Dedifferentiated amniotic fluid mesenchymal stem cell (primary cell): ENCODE measurements around the gene TRPT1.

ENCODE experiments used
- DNase-seq: peaks from one replicate; pipeline ENCODE4 v3.0.0-alpha.2; 2016; ENCODE audit errors: extremely low spot score

TRPT1 gene

GRCh38 chr11:64208086-64208795 lies 17.7 kb downstream of the TRPT1 start:
- no peak for DNase-seq

- DNase-seq = no peak
Observed at GRCh38 chr11:64207256-64208085, 18.5 kb downstream of the TRPT1 start.

- DNase-seq = no peak
Observed at GRCh38 chr11:64206457-64207255, 19.3 kb downstream of the TRPT1 start, which contains the start of gene FERMT3. FERMT3 (plus strand) TSS chr11:64206721; CDS start chr11:64207365, 644 bp downstream.

DNA sequence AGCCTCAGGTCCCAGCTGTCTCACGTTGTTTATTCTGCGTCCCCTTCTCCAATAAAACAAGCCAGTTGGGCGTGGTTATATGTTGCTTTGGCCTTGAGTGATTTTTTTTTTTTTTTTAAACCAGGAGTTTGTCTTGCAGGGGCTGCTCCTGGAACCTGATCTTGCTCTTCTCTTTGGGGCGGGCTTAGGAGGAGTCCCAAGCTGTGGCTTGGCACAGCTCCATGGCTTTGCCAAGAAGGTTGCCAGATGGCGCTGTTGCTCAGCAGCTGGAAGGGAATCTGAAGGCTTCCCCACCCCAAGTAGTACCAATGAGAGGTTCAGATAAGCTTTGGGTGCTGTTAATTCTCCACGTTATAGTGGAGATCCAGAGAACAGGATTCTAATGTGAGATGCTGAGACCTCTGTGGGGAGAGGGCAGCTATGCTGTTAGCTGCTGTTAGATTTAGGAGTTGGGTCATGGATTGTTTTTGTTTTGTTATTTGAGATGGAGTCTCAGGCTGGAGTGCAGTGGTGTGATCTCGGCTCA lies 21.5 kb downstream of the TRPT1 start:
- DNase-seq = peak; percentile 91

DNA sequence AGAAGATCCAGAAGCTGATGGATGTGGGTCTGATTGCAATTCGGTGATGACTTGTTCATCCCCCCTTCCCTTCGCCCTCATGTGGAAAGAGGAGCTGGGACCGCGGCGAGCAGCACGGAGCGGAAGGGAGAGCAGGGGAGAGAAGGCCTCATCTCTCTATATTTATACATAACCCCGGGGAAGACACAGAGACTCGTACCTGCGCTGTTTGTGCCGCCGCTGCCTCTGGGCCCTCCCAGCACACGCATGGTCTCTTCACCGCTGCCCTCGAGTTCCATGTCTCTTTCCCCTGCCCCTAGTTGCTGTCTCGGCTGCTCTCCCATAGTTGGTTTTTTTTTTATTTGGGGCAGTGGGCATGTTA lies 21.9 kb downstream of the TRPT1 start:
- no peak for DNase-seq

DNA sequence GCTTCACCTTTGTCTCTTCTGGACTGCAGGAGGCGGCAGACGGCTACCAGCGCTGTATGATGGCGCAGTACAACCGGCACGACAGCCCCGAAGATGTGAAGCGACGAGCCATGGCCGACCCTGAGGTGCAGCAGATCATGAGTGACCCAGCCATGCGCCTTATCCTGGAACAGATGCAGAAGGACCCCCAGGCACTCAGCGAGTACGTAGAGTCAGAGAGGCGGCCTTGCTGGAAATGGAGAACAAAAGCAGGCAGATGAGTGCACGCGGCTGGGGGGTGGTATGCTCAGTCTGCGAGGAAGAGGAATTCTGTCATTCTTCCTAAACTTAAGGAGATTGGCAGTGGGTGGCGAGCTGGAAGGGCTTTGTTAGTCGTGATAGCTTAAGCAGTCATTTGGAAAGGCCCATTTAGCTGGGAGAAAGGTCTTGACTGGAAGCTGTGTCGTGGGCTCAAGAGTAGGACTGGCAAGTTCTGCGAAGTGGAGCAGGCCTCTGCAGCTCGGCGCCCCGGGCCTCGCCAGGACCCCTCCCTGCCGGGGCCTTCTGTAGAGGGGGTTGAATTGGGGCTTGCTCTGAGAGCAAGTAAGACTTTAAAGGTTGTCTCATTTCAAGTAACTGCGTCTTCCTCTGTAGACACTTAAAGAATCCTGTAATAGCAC lies 22.4 kb downstream of the TRPT1 start:
- DNase-seq = no peak

GRCh38 chr11:64202992-64203391 lies 23.0 kb downstream of the TRPT1 start:
- DNase-seq = no peak

DNA sequence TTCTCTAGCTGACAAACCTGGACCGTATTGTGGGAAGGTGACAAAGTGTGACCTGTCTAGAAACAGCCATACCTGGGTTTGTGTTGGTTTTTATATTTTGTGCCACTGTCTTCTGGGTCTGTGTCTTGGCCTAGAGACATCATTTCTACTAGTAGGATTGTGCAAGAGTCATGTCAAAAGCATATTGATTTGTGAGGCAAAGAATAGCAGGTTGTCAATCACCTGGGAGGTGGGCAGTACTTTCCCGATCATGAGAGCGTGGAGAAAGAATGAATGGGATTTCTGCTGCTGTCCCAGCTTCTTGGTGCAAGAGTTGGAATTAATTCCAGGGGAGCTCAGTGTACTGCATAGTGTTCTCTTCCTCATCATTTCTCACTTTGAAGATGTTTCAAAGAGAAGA lies 24.4 kb downstream of the TRPT1 start:
- no peak for DNase-seq

DNA sequence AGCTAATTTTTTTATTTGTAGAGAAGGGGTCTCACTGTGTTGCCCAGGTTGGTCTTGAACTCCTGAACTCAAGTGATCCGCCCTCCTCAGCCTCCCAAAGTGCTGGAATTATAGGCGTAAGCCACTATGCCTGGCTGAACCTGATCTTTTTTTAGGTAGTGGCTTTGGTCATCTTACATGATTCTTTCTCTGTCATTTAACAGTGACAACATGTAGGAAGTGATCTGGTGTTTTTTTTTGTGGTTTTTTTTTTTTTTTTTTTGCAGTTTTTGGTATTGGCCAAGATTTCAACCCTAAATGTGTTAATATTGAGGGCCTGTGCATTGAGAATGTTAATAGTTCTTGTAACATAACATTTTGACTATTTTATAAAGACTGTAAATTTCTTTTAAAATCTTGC lies 27.5 kb downstream of the TRPT1 start:
- no peak for DNase-seq

DNA sequence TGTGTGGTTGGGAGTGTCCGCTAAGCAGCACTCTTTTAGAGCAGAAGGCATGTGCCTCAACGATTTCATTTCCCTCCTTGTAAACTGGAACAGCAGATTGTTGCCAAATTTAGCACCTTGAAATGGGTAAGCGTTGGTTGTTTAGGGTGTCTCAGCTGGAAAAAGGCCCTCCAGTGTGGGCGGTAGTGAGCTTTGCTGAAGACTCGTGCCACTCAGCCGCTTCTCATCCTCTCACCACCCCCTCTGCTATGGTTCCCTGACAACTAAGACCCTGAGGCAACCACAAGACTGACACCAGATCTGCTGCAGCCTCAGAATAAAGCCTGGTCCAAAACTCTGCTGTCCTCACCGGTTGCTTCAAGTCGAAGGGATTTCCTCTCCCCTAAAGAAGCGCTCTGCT lies 29.4 kb downstream of the TRPT1 start:
- DNase-seq = no peak

- no peak for DNase-seq
Observed at GRCh38 chr11:64192434-64192833, 33.6 kb downstream of the TRPT1 start.

DNA sequence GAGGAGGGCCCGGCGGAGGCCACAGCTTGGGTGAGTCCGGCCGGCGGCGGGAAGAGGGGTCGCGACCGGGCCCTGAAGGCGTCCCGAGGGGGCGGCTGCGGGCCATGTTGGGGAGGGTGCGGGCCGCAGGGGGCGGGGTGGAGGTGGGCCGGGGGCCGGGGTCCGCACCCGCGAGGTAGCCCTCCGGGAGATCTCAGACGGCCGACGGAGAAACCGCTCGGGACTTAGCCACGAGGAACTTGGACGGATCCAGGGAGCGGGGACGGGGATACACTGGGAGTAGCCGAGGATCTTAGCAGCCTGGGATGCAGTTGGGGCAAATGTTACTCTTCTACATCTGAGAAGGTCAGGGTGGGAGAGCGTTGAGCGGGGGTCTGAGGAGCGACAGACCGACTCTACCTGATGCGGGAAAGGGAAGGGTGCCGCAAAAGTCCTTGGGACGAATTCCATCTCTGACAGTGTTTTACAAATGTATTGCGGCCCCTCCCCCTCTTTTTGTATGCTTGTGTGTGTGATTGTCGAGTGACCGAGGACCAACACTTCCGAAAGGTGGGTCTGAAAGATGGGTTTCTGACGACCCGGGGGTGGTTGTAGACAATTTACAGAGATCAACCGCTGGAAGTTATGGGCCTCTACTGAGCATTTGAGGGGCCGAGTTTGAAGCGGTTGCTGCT lies 39.4 kb downstream of the TRPT1 start:
- DNase-seq = no peak

- DNase-seq = peak; percentile 100
Observed at GRCh38 chr11:64185693-64186491, 40.1 kb downstream of the TRPT1 start, which contains the start of gene STIP1. STIP1 (plus strand) TSS chr11:64186171; CDS start chr11:64186262, 91 bp downstream.

DNA sequence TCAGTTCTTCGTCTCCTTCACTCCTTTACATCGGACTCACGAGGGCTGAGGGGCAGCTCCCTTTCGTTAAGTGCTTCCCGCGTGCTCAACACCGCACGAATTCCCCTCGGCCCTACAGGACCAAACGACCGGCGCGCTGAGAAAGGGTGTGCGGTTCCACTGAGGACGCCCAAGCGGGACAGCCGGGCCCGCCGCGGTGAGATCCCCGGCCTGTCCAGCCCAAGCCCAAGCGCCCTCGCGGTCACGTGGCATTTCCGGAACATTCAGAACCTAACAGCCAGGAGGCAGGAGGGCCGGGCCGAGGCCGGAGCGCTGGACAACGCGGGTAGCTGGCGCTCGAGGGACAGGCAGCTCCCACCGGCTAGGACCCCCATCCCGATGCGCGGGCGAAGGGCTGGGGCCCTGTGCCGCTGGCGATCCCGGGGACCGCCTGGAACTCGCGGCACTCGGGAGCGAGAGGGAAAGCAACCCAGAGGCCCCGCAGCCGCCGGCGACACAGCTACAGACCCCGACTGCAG lies 40.8 kb downstream of the TRPT1 start:
- DNase-seq = peak; percentile 88

- DNase-seq = no peak
Observed at GRCh38 chr11:64183890-64184289, 42.1 kb downstream of the TRPT1 start.

GRCh38 chr11:64181506-64182411 lies 44.2 kb downstream of the TRPT1 start:
- peak; percentile 86 for DNase-seq

- DNase-seq = no peak
Observed at GRCh38 chr11:64180891-64181290, 45.1 kb downstream of the TRPT1 start.

DNA sequence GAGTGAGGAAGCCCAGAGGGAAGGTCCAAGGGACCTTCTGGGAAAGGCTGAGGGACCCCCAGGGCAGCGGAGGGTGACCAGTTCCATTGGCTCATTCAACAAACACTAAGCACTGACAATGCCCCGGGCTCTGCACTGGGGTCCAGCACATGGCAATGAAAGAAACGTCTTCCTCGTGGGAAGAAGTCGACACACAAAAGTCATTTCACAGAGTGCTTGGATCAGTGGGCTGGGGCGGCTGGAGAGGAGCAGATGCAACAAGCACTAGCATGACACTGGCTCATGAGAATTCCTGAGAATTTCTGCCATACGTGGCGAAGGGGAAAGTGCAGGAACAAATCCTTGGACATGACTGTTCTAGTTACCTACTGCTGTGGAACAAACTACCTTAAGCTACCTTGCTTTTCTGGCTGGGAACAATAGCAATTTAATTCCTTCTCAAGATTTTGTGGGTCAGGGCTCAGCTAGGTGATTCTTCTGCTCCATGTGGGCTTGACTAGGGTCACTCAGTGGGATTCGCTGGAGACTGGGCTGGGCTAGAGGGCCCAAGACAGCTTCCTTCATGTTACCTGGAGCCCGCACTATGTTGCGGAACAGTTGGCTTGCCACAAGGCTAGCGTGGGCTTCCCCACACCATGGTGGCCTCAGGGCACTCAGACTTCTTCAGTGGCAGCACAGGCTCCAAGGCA lies 46.9 kb downstream of the TRPT1 start:
- no peak for DNase-seq
